HCT116 (cell line): ENCODE results near the gene ELAVL1.

Experiments
- CBX3 ChIP-seq: IDR thresholded peaks from 2 replicates; pipeline ENCODE4 v1.6.1; 2012; ENCODE audit warnings: low read depth
- CTCF ChIP-seq, 3 experiments: fragments of 200-600 bp in 1 of 3; sonication (generic) in 1 of 3; IDR thresholded peaks in 2 of 3; conservative IDR thresholded peaks in 1 of 3; 2 replicates each; pipeline ENCODE4 v1.5.1; 2012 to 2017; ENCODE audit warnings: low read depth in 2 of 3, low read length in 2 of 3, antibody characterized with exemption in 1 of 3, borderline replicate concordance in 1 of 3, control low read depth in 1 of 3, mild to moderate bottlenecking in 1 of 3, mixed read lengths in 1 of 3, mixed run types in 1 of 3, moderate library complexity in 1 of 3; ENCODE audit not compliant: insufficient read depth in 1 of 3
- EZH2 ChIP-seq: fragments of 200-600 bp; sonication (generic); IDR thresholded peaks from 2 replicates; pipeline ENCODE4 v1.6.1; 2017; ENCODE audit warnings: antibody characterized with exemption, mixed run types
- EZH2phosphoT487 ChIP-seq: fragments of 200-600 bp; IDR thresholded peaks from 2 replicates; pipeline ENCODE4 v1.6.1; 2018; ENCODE audit warnings: antibody characterized with exemption, borderline replicate concordance
- JUND ChIP-seq: IDR thresholded peaks from 2 replicates; pipeline ENCODE4 v1.6.1; 2012
- MAX ChIP-seq: IDR thresholded peaks from 2 replicates; pipeline ENCODE4 v1.6.1; 2012
- POLR2A ChIP-seq: IDR thresholded peaks from 2 replicates; pipeline ENCODE4 v1.7.0; 2011; ENCODE audit warnings: borderline replicate concordance; ENCODE audit not compliant: insufficient read depth, insufficient read length; ENCODE audit errors: extremely low read depth
- POLR2AphosphoS5 ChIP-seq: IDR thresholded peaks from 2 replicates; pipeline ENCODE4 v1.6.1; 2011; ENCODE audit warnings: mild to moderate bottlenecking, low read depth, low read length, moderate library complexity
- RAD21 ChIP-seq: IDR thresholded peaks from 2 replicates; pipeline ENCODE4 v1.6.1; 2012; ENCODE audit warnings: low read depth, mild to moderate bottlenecking
- SRF ChIP-seq: IDR thresholded peaks from 2 replicates; pipeline ENCODE4 v1.6.1; 2012; ENCODE audit warnings: low read depth
- YY1 ChIP-seq: IDR thresholded peaks from 2 replicates; pipeline ENCODE4 v1.6.1; 2011; ENCODE audit warnings: low read length, low read depth, moderate library complexity, mild to moderate bottlenecking; ENCODE audit not compliant: insufficient replicate concordance; ENCODE audit errors: extremely low read depth
- ZBTB33 ChIP-seq: IDR thresholded peaks from 2 replicates; pipeline ENCODE4 v1.6.1; 2011; ENCODE audit warnings: mild to moderate bottlenecking, low read length, moderate library complexity; ENCODE audit not compliant: insufficient replicate concordance; ENCODE audit errors: extremely low read depth

- TF ChIP-seq EZH2phosphoT487, result no peak
- TF ChIP-seq CBX3, result no peak
- no peak for TF ChIP-seq CTCF (IDR thresholded peaks at IDR 0.05 in 2 of 3, conservative IDR thresholded peaks at IDR 0.05 in 1 of 3; ENCODE audit: borderline replicate concordance in 1 of 3, insufficient read depth in 1 of 3, low read depth in 2 of 3, low read length in 2 of 3)
- TF ChIP-seq POLR2A, result no peak
- no peak for TF ChIP-seq EZH2
- TF ChIP-seq YY1, result no peak
- TF ChIP-seq POLR2AphosphoS5, result no peak
- TF ChIP-seq ZBTB33, result no peak
- TF ChIP-seq JUND, result no peak
- TF ChIP-seq MAX, result no peak
- no peak for TF ChIP-seq SRF
- TF ChIP-seq RAD21, result no peak
Observed at GRCh38 chr19:7989071-7989575, 16.3 kb downstream of the ELAVL1 start.
